Epithelial cell of proximal tubule (primary cell): ENCODE data around the gene OSBPL2. TPM values are rescaled to one million over a fixed set of nuclear protein-coding genes. Genes with fewer than 3 reads are reported as not detected.

ENCODE experiments used
- DNase-seq: peaks from one replicate; pipeline ENCODE4 v3.0.0-alpha.2; 2011; ENCODE audit warnings: low read depth
- H3K4me3 ChIP-seq: 2 replicates; pipeline ENCODE4 v1.5.1; 2011; ENCODE audit warnings: low read depth, mild to moderate bottlenecking, low read length
- total RNA-seq: library from RNA; depleted of rRNA; stranded (reverse); fragments of >200 nt; gene quantifications from 2 replicates; pipeline ENCODE4 v1.2.3, GENCODE V29; 2015
- TF ChIP-seq, protein P1 (sequence below): conservative IDR thresholded peaks from 2 replicates; pipeline ENCODE4 v1.5.1; 2012; ENCODE audit warnings: low read depth, mild to moderate bottlenecking, low read length

OSBPL2 gene
- total RNA-seq, 1 donor from 2014 or later = 20.6 TPM

DNA sequence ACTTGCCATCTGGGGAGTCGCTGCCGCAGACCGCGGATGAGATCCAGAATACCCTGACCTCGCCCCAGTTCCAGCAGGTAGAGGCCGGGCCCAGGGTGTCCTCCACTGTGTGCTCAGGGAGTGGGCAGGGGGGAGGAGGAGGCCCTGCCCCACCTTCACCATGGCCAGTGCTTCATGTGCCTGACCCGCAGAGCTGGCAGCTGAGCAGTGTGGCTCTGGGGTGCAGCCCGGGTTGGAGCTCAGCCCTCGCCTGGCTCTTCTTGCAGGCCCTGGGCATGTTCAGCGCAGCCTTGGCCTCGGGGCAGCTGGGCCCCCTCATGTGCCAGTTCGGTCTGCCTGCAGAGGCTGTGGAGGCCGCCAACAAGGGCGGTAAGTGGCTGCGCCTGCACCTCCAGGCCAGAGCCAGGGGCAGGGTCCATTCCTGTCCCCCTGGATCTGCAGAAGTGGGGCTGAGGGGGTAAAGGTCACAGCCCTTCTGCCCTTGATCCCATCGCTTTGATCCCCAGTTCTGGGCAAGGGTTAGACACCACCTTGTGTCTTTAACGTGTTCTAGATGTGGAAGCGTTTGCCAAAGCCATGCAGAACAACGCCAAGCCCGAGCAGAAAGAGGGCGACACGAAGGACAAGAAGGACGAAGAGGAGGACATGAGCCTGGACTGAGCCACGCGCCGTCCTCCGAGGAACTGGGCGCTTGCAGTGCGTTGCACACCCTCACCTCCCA is 69.9 kb downstream of the OSBPL2 start:
- TF ChIP-seq, protein P1, sequence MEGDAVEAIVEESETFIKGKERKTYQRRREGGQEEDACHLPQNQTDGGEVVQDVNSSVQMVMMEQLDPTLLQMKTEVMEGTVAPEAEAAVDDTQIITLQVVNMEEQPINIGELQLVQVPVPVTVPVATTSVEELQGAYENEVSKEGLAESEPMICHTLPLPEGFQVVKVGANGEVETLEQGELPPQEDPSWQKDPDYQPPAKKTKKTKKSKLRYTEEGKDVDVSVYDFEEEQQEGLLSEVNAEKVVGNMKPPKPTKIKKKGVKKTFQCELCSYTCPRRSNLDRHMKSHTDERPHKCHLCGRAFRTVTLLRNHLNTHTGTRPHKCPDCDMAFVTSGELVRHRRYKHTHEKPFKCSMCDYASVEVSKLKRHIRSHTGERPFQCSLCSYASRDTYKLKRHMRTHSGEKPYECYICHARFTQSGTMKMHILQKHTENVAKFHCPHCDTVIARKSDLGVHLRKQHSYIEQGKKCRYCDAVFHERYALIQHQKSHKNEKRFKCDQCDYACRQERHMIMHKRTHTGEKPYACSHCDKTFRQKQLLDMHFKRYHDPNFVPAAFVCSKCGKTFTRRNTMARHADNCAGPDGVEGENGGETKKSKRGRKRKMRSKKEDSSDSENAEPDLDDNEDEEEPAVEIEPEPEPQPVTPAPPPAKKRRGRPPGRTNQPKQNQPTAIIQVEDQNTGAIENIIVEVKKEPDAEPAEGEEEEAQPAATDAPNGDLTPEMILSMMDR = no peak
- no peak overlapping the region for H3K4me3 ChIP-seq

DNA sequence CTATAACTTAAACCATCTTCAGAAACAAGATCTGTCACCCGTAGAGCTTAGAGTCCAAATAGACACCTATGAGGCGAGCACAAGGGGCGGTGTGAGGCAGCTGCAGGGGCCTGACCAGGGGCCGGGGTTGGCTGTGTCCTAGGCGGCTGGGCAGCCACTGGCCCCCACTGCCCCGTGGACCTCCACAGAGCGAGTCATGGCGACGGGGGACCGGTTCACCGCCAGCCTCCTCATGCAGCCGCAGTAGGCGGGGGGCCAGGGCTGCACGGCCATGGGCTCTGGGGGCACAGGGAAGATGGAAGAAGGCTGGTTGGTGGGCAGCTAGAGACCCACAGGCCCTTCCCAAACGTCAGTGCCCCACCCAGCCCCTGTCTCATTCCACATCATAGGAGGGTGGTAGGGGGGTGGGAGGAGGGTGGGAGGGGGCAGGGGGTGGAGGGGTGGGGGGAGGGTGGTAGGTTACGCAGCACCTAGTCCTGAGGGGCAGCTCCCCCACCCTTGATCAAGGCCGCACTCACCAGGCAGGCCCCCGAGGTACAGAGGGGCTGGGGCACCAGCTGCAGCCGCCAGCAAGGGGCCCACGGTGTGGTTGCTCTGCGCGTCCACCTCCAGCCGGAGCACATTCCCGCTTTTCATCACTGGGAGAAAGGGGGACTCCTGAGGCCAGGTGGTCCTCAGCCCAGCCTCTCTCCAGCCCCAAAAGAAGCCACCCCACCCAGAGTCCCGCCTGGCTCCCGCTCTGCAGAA is 71.0 kb downstream of the OSBPL2 start:
- no peak for DNase-seq
- TF ChIP-seq, protein P1 = no peak
- H3K4me3 ChIP-seq = no peak overlapping the region

More for the DNA sequence above, 69.9 kb downstream of the OSBPL2 start:
- DNase-seq = no peak

DNA sequence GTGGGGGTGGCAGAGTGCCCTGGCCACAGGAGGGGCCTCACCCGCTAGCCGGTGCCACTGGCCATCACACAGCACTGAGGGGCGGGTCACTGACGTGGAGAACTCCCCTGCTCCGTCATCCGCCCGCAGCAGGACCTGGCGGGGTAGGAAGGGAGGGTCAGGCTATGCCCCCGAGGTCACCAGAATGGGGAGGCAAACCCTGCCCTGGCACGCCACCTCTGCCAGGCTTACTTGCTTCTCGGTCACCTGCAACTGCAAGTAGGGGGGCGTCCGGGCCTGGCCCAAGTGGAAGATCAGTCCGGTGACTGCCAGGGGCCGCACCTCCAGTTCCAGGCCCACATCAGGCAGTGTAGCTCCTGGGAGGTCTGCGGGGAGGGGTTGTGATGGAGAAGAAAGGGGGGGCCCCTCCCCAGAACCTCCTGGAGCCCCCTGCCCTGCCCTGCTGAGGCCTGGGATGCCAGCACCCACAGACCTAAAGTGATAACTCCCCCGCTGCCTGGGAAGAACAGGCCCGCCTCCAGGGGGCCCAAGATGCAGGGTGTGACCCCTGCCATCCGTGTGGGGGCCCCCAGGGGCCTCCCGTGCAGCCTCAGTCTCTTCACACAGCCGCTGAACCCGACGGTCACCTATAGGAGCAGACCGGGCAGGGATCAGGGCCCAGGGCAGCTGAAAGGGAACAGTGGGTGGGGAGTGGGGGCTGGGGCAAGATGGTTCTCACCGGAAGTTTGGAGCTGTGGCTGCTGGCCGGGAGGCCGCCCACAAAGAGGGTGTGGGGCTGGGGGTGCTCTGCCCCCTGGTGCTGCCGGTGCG is 71.8 kb downstream of the OSBPL2 start:
- H3K4me3 ChIP-seq = no peak overlapping the region
- TF ChIP-seq, protein P1 = no peak
- DNase-seq = no peak

DNA sequence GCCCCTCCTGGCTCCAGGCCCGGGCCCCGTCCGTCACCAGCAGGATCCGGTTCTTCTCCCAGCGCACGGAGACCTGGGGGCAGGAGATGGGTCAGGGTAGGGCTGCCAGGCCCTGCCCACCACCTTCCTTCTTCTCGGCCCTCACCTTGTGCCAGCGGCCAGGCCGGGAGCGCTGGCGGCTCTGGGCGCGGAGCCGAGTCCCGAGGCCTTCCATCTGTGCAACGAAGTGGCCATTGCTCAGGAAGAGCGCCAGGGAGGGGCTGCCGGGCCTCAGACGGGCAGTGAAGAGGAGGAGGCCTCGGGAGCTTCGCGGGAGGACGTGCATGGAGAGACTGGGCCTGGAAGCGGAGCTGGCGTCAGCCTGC is 72.4 kb downstream of the OSBPL2 start:
- DNase-seq = no peak
- TF ChIP-seq, protein P1 = no peak
- H3K4me3 ChIP-seq = no peak overlapping the region

DNA sequence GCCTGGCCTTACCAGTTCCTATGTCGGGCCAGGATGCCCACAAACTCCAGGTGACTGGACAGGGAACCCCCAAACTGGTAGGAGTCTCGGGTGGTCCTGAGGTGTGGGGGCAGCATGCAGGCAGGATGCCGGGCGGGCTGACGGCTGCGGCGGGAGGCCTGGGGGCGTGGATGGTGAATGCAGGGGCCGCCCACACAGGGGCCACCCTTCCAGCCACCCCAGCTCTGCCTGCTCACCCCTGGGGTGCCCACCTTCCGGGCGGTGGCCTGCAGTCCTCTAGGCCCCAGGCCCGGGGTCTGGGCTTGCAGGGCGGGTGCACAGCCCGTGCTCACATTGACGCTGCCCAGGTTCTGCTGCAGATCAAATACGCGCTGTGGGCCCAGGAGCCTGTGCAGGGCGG is 72.8 kb downstream of the OSBPL2 start:
- no peak overlapping the region for H3K4me3 ChIP-seq
- TF ChIP-seq, protein P1 = no peak
- DNase-seq = no peak

DNA sequence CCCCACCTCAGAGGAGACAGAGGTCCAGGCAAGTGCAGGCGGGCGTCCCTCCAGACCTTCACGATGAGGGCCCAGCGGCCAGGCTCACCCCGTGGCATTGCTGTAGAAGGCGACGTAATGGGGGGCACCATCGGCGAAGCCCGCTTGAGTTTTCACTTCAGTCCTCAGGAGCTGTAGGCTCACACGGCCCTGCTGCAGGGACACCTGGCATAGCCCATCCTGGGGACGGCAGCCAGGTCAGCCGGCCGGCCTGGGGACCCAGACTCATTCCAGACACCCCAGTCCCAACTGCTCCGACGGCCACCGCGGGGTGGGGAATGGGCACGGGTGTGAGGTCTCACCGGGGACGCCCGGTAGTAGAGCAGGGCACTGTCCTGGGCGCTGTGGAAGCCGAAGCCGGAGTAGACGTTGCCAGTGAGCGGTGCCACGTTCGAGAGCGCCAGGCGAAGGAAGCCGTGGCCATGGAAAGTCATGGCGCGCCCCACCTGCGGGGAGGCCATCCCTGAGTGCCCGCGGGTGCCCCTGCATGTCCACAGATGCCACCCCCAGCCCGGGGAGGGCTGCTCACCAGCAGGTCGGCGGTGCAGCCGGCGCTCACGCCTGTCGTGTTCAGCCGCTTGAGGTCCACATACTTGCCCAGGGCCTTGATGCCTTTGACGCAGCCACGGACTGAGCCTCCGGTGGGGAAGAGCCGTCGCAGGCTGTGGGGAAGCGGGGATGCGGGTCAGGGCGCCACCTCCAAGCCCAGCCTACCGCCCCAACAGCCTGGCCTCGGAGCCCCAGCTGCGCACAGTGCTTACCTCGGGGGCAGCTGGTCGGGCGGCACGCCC is 73.7 kb downstream of the OSBPL2 start:
- no peak overlapping the region for H3K4me3 ChIP-seq
- TF ChIP-seq, protein P1 = no peak
- no peak for DNase-seq
